Vagina (tissue), 2 donors: ENCODE measurements around the gene MXRA7.
"Not testable (repeated sequence)": the region's sequence is repeated elsewhere in the genome, so short reads cannot be mapped to it uniquely, and the experiment has no call there.

Experiments
- CTCF ChIP-seq, 3 experiments: fragments of 450-650 bp in 2 of 3; fragments of 200-600 bp in 1 of 3; sonication (generic) in 1 of 3; IDR thresholded peaks; one replicate each; pipeline ENCODE4 v1.5.1; 2017 to 2019; ENCODE audit warnings: antibody characterized with exemption in 3 of 3, mild to moderate bottlenecking in 2 of 3, moderate library complexity in 2 of 3
- POLR2A ChIP-seq, 2 donors: fragments of 450-650 bp; IDR thresholded peaks; one replicate each; pipeline ENCODE4 v1.6.1; 2017; ENCODE audit warnings: antibody characterized with exemption in 2 of 2, mild to moderate bottlenecking in 2 of 2, moderate library complexity in 2 of 2

- TF ChIP-seq CTCF, POLR2A (IDR thresholded peaks at IDR 0.05): not testable (repeated sequence)
Observed at GRCh38 chr17:76722977-76723376, 12.2 kb upstream of the MXRA7 start.
